Loucy (cell line): ENCODE data around the gene DLL4.

Experiments used
- H2AFZ ChIP-seq: fragments of 200-600 bp; sonication (generic); 2 replicates; pipeline ENCODE4 v1.6.0; 2016; ENCODE audit warnings: antibody characterized with exemption, mild to moderate bottlenecking, low read length, moderate library complexity
- H3F3A ChIP-seq: fragments of 200-600 bp; 2 replicates; pipeline ENCODE4 v1.6.0; 2016; ENCODE audit warnings: antibody characterized with exemption, low read depth, mild to moderate bottlenecking
- H3K27me3 ChIP-seq: fragments of 200-600 bp; sonication (generic); 2 replicates; pipeline ENCODE4 v1.6.1; 2014; ENCODE audit warnings: low read length, mild to moderate bottlenecking; ENCODE audit not compliant: insufficient read depth, poor library complexity, severe bottlenecking
- H3K36me3 ChIP-seq: fragments of 200-600 bp; sonication (generic); 2 replicates; pipeline ENCODE4 v1.6.1; 2016; ENCODE audit warnings: low read length; ENCODE audit not compliant: insufficient read depth
- H3K4me1 ChIP-seq: fragments of 200-600 bp; sonication (generic); 2 replicates; pipeline ENCODE4 v1.5.1; 2014; ENCODE audit warnings: low read length, mild to moderate bottlenecking; ENCODE audit not compliant: insufficient read depth, poor library complexity, severe bottlenecking
- H3K4me2 ChIP-seq: fragments of 200-600 bp; sonication (generic); 2 replicates; pipeline ENCODE4 v1.6.0; 2014; ENCODE audit warnings: antibody characterized with exemption, low read length, low read depth, mild to moderate bottlenecking; ENCODE audit not compliant: poor library complexity, severe bottlenecking
- H3K4me3 ChIP-seq: fragments of 200-600 bp; sonication (generic); 2 replicates; pipeline ENCODE4 v1.5.1; 2014; ENCODE audit warnings: low read length, mild to moderate bottlenecking, mixed read lengths; ENCODE audit not compliant: poor library complexity, severe bottlenecking
- H3K79me2 ChIP-seq: fragments of 200-600 bp; sonication (generic); 2 replicates; pipeline ENCODE4 v1.6.1; 2014; ENCODE audit warnings: low read length; ENCODE audit not compliant: insufficient read depth
- H3K9ac ChIP-seq: fragments of 200-600 bp; sonication (generic); 2 replicates; pipeline ENCODE4 v1.6.0; 2014; ENCODE audit warnings: mild to moderate bottlenecking, low read depth, low read length, moderate library complexity; ENCODE audit not compliant: poor library complexity, severe bottlenecking
- H3K9me2 ChIP-seq: fragments of 200-600 bp; sonication (generic); replicated peaks from 2 replicates; pipeline ENCODE4 v1.6.1; 2016; ENCODE audit warnings: low read depth, low read length, mixed read lengths
- H3K9me3 ChIP-seq: fragments of 200-600 bp; sonication (generic); 2 replicates; pipeline ENCODE4 v1.6.1; 2014; ENCODE audit warnings: mild to moderate bottlenecking, antibody characterized with exemption, low read length, low read depth; ENCODE audit not compliant: insufficient read depth
- H4K20me1 ChIP-seq: fragments of 200-600 bp; sonication (generic); 2 replicates; pipeline ENCODE4 v1.6.0; 2014; ENCODE audit warnings: antibody characterized with exemption, low read length, mild to moderate bottlenecking; ENCODE audit not compliant: insufficient read depth, poor library complexity, severe bottlenecking
- EZH2phosphoT487 ChIP-seq: fragments of 200-600 bp; IDR thresholded peaks from 2 replicates; pipeline ENCODE4 v1.6.1; 2018; ENCODE audit warnings: antibody characterized with exemption, mild to moderate bottlenecking, moderate library complexity, borderline replicate concordance
- TF ChIP-seq, protein P1 (sequence below): fragments of 200-600 bp; sonication (generic); conservative IDR thresholded peaks from 2 replicates; pipeline ENCODE4 v1.5.1; 2014; ENCODE audit warnings: mild to moderate bottlenecking, antibody characterized with exemption, low read length

Gene DLL4

DNA sequence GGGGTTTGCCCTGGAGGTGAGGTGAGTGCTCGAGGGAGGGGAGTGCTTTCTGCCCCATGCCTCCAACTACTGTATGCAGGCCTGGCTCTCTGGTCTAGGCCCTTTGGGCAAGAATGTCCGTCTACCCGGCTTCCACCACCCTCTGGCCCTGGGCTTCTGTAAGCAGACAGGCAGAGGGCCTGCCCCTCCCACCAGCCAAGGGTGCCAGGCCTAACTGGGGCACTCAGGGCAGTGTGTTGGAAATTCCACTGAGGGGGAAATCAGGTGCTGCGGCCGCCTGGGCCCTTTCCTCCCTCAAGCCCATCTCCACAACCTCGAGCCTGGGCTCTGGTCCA is 9.4 kb downstream of the DLL4 start:
- no peak overlapping the region for H3K4me3 ChIP-seq
- H2AFZ ChIP-seq = no peak overlapping the region
- no peak for TF ChIP-seq EZH2phosphoT487
- TF ChIP-seq, protein P1, sequence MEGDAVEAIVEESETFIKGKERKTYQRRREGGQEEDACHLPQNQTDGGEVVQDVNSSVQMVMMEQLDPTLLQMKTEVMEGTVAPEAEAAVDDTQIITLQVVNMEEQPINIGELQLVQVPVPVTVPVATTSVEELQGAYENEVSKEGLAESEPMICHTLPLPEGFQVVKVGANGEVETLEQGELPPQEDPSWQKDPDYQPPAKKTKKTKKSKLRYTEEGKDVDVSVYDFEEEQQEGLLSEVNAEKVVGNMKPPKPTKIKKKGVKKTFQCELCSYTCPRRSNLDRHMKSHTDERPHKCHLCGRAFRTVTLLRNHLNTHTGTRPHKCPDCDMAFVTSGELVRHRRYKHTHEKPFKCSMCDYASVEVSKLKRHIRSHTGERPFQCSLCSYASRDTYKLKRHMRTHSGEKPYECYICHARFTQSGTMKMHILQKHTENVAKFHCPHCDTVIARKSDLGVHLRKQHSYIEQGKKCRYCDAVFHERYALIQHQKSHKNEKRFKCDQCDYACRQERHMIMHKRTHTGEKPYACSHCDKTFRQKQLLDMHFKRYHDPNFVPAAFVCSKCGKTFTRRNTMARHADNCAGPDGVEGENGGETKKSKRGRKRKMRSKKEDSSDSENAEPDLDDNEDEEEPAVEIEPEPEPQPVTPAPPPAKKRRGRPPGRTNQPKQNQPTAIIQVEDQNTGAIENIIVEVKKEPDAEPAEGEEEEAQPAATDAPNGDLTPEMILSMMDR = no peak
- H3K9ac ChIP-seq = no peak overlapping the region
- no peaks in the 10 kb centered on the region for H3K36me3 ChIP-seq
- no peaks in the 10 kb centered on the region for H3K9me3 ChIP-seq
- no peaks in the 10 kb centered on the region for H3K9me2 ChIP-seq
- no peaks in the 10 kb centered on the region for H3K79me2 ChIP-seq
- H4K20me1 ChIP-seq = no peaks in the 10 kb centered on the region
- H3K4me1 ChIP-seq = peaks cover 24% of the 10 kb centered on the region
- H3K27me3 ChIP-seq = no peaks in the 10 kb centered on the region
- no peak overlapping the region for H3K4me2 ChIP-seq
- peaks cover 10% of the 10 kb centered on the region; the same call in 1 of the 2 replicates for H3F3A ChIP-seq

DNA sequence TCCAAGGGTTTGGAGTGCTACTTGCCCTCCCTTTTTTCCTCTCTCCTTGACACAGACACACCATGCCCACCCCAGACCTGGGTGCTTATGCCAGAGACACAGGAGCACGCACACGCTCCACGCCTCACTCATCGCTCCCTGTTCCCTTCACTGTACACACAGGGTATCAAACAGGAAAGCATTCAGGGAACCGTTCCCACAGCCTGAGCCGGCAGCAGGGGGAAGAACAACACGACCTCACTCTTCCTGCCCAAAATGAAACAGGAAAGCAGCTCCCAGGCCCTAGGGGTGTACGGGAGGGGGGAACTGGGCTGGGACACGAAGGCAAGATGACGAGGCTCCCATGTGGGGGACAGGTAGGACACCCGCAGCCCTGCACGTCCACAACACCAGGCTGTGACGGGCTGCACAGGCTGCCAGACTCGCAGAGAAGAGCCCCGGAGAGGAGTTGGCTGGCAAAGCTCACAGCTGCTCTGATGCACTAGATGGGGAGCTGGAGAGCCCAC is 11.2 kb downstream of the DLL4 start:
- H3K4me2 ChIP-seq = peak overlapping the region; percentile 26

DNA sequence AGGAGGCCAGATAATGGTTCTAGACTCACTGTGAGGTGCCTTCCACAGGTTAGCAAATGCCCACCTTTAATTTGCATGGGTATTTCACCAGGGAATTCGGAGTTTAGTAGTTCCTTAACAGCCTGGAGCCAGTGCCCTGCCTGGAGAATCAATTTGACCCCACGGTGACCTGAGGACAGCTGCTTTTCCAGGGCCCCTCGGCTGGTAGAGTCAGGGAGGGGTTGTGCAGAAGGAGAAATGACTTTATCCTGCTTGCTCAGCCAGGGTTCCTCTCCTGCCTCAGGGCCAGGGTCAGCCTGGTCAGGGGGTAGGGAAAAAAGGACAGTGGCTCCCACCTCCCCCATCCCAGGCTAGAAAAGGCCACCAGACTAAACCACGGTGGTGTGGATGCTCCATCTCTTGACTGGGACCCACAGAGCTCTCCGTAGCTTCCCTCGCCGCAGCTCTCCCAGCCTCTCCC is 12.0 kb downstream of the DLL4 start:
- H3F3A ChIP-seq = peaks cover 10% of the 10 kb centered on the region; the same call in 1 of the 2 replicates
- H3K4me2 ChIP-seq = peak overlapping the region; percentile 26
- H3K27me3 ChIP-seq = no peaks in the 10 kb centered on the region
- no peaks in the 10 kb centered on the region for H3K79me2 ChIP-seq
- no peak for TF ChIP-seq EZH2phosphoT487
- TF ChIP-seq, protein P1 = no peak
- H3K9me2 ChIP-seq = no peaks in the 10 kb centered on the region
- H4K20me1 ChIP-seq = no peaks in the 10 kb centered on the region
- peak overlapping the region; percentile 53; the same call in 1 of the 2 replicates for H2AFZ ChIP-seq
- H3K4me1 ChIP-seq = peaks cover 22% of the 10 kb centered on the region
- H3K9me3 ChIP-seq = no peaks in the 10 kb centered on the region
- H3K9ac ChIP-seq = no peak overlapping the region
- H3K4me3 ChIP-seq = no peak overlapping the region
- H3K36me3 ChIP-seq = no peaks in the 10 kb centered on the region

More for the DNA sequence above, 11.2 kb downstream of the DLL4 start:
- H3K4me3 ChIP-seq = no peak overlapping the region
- TF ChIP-seq, protein P1 = no peak
- no peak for TF ChIP-seq EZH2phosphoT487
- peaks cover 10% of the 10 kb centered on the region; the same call in 1 of the 2 replicates for H3F3A ChIP-seq
- H3K9ac ChIP-seq = no peak overlapping the region
- H2AFZ ChIP-seq = peak overlapping the region; percentile 41; the same call in 1 of the 2 replicates
- H3K27me3 ChIP-seq = no peaks in the 10 kb centered on the region
- H3K79me2 ChIP-seq = no peaks in the 10 kb centered on the region
- no peaks in the 10 kb centered on the region for H3K9me3 ChIP-seq
- no peaks in the 10 kb centered on the region for H3K36me3 ChIP-seq
- no peaks in the 10 kb centered on the region for H4K20me1 ChIP-seq
- no peaks in the 10 kb centered on the region for H3K9me2 ChIP-seq
- H3K4me1 ChIP-seq = peaks cover 22% of the 10 kb centered on the region
